HCT116 (cell line): ENCODE results near the gene EFNB1. TPM values are rescaled to one million over a fixed set of nuclear protein-coding genes. Genes with fewer than 3 reads are reported as not detected.

Experiments
- ATAC-seq: fragments of 200-7000 bp; cut with Tn5 transposase; 2 replicates; pipeline ENCODE4 v1.9.1; 2020; ENCODE audit warnings: mild to moderate bottlenecking, moderate library complexity
- BruUV-seq: library from RNA; stranded (reverse); fragments of 400-500 nt; replicated peaks from 2 replicates; lab custom pipeline; 2021; lab: Mats Ljungman, UMichigan
- CTCF ChIA-PET: fragments of 300-600 bp; sonication (Branson Sonifier 250); formaldehyde crosslinking; loops from one replicate; lab custom pipeline; 2021; ENCODE audit warnings: antibody characterized with exemption; lab: Charles Lee
- POLR2A ChIA-PET: fragments of 300-600, 350-600 bp; sonication (Branson Sonifier 250); formaldehyde crosslinking; loops from one replicate; lab custom pipeline; 2021; ENCODE audit warnings: antibody characterized with exemption; lab: Charles Lee
- RAD21 ChIA-PET, 2 experiments: fragments of 300-600 bp; sonication (Branson Sonifier 250); formaldehyde crosslinking; loops; one replicate each; lab custom pipeline; 2023; ENCODE audit warnings: low total read pairs in 2 of 2; ENCODE audit not compliant: uncharacterized antibody in 2 of 2, unreplicated experiment in 2 of 2, low non-redundant PET in 1 of 2; lab: Charles Lee
- DNase-seq: peaks from one replicate; pipeline ENCODE4 v3.0.0-alpha.2; 2010; ENCODE audit warnings: low read depth, low spot score
- H2AFZ ChIP-seq: fragments of 200-600 bp; shearing (Covaris generic), sonication (generic); 2 replicates; pipeline ENCODE4 v1.6.1; 2017; ENCODE audit warnings: low read depth, mixed run types, mixed read lengths, antibody characterized with exemption, low read length; ENCODE audit not compliant: poor library complexity, severe bottlenecking
- H3K27ac ChIP-seq: 2 replicates; pipeline ENCODE4 v1.5.1; 2012; ENCODE audit warnings: low read depth, low read length
- H3K27me3 ChIP-seq: fragments of 200-600 bp; sonication (generic); 2 replicates; pipeline ENCODE4 v1.6.1; 2016; ENCODE audit warnings: mixed run types, low read length, mixed read lengths; ENCODE audit not compliant: insufficient read depth
- H3K36me3 ChIP-seq, 2 experiments: fragments of 200-500 bp in 1 of 2; fragments of 200-600 bp in 1 of 2; sonication (Bioruptor generic) in 1 of 2; sonication (generic) in 1 of 2; 2 replicates each; pipeline versions ENCODE4 v1.5.1 to v1.6.1; 2014 to 2016; ENCODE audit warnings: low read length in 2 of 2, inconsistent platforms in 1 of 2, mixed read lengths in 1 of 2, mixed run types in 1 of 2; ENCODE audit not compliant: insufficient read depth in 2 of 2, control insufficient read depth in 1 of 2
- H3K4me1 ChIP-seq, 2 experiments: fragments of 200-600 bp in 1 of 2; sonication (generic) in 1 of 2; 2 replicates each; pipeline versions ENCODE4 v1.5.1 to v1.6.1; 2012 to 2017; ENCODE audit warnings: low read length in 2 of 2, inconsistent platforms in 1 of 2, mild to moderate bottlenecking in 1 of 2, mixed read lengths in 1 of 2, mixed run types in 1 of 2, moderate library complexity in 1 of 2; ENCODE audit not compliant: insufficient read depth in 2 of 2, control insufficient read depth in 1 of 2
- H3K4me2 ChIP-seq: fragments of 200-600 bp; sonication (generic); 2 replicates; pipeline ENCODE4 v1.6.1; 2017; ENCODE audit warnings: mixed run types, low read length, mixed read lengths
- H3K4me3 ChIP-seq, 2 experiments: fragments of 200-600 bp in 1 of 2; sonication (generic) in 1 of 2; replicated peaks in 1 of 2; 2 replicates each; pipeline ENCODE4 v1.5.1; 2011 to 2016; ENCODE audit warnings: low read length in 2 of 2, control low read depth in 1 of 2, low read depth in 1 of 2, mild to moderate bottlenecking in 1 of 2, mixed read lengths in 1 of 2, mixed run types in 1 of 2
- H3K79me2 ChIP-seq: fragments of 200-600 bp; sonication (generic); 2 replicates; pipeline ENCODE4 v1.6.1; 2017; ENCODE audit warnings: mild to moderate bottlenecking, mixed run types, low read length, moderate library complexity, mixed read lengths; ENCODE audit not compliant: insufficient read depth
- H3K9ac ChIP-seq: fragments of 200-600 bp; sonication (generic); 2 replicates; pipeline ENCODE4 v1.6.1; 2016; ENCODE audit warnings: low read length, mixed read lengths
- H3K9me2 ChIP-seq: fragments of 200-600 bp; sonication (generic), shearing (Covaris generic); 2 replicates; pipeline ENCODE4 v1.6.1; 2017; ENCODE audit warnings: mixed run types, mild to moderate bottlenecking, moderate library complexity; ENCODE audit not compliant: insufficient read depth
- H3K9me3 ChIP-seq, 2 experiments: fragments of 200-500 bp in 1 of 2; fragments of 200-600 bp in 1 of 2; sonication (Bioruptor generic) in 1 of 2; sonication (generic) in 1 of 2; 2 replicates each; pipeline ENCODE4 v1.6.1; 2014 to 2017; ENCODE audit warnings: low read length in 2 of 2, mixed read lengths in 2 of 2, inconsistent platforms in 1 of 2, low read depth in 1 of 2, mild to moderate bottlenecking in 1 of 2, mixed run types in 1 of 2, moderate library complexity in 1 of 2; ENCODE audit not compliant: control insufficient read depth in 1 of 2, insufficient read depth in 1 of 2
- H4K20me1 ChIP-seq: fragments of 200-600 bp; sonication (generic), shearing (Covaris generic); 2 replicates; pipeline ENCODE4 v1.6.1; 2017; ENCODE audit warnings: mixed run types, mild to moderate bottlenecking, moderate library complexity; ENCODE audit not compliant: insufficient read depth
- CEBPB ChIP-seq: IDR thresholded peaks from 2 replicates; pipeline ENCODE4 v1.6.1; 2012; ENCODE audit warnings: low read depth
- ELF1 ChIP-seq: IDR thresholded peaks from 2 replicates; pipeline ENCODE4 v1.6.1; 2012; ENCODE audit warnings: low read depth, borderline replicate concordance
- EZH2 ChIP-seq: fragments of 200-600 bp; sonication (generic); IDR thresholded peaks from 2 replicates; pipeline ENCODE4 v1.6.1; 2017; ENCODE audit warnings: antibody characterized with exemption, mixed run types
- EZH2phosphoT487 ChIP-seq: fragments of 200-600 bp; IDR thresholded peaks from 2 replicates; pipeline ENCODE4 v1.6.1; 2018; ENCODE audit warnings: antibody characterized with exemption, borderline replicate concordance
- POLR2A ChIP-seq: IDR thresholded peaks from 2 replicates; pipeline ENCODE4 v1.7.0; 2011; ENCODE audit warnings: borderline replicate concordance; ENCODE audit not compliant: insufficient read depth, insufficient read length; ENCODE audit errors: extremely low read depth
- RAD21 ChIP-seq: IDR thresholded peaks from 2 replicates; pipeline ENCODE4 v1.6.1; 2012; ENCODE audit warnings: low read depth, mild to moderate bottlenecking
- SIN3A ChIP-seq: IDR thresholded peaks from 2 replicates; pipeline ENCODE4 v1.6.1; 2012; ENCODE audit warnings: low read depth
- SP1 ChIP-seq: IDR thresholded peaks from 2 replicates; pipeline ENCODE4 v1.6.1; 2012; ENCODE audit warnings: low read depth
- SRF ChIP-seq: IDR thresholded peaks from 2 replicates; pipeline ENCODE4 v1.6.1; 2012; ENCODE audit warnings: low read depth
- TCF7L2 ChIP-seq: IDR thresholded peaks from 2 replicates; pipeline ENCODE4 v1.7.0; 2011; ENCODE audit warnings: borderline replicate concordance, inconsistent platforms; ENCODE audit not compliant: insufficient read depth, insufficient read length; ENCODE audit errors: extremely low read depth
- YY1 ChIP-seq: IDR thresholded peaks from 2 replicates; pipeline ENCODE4 v1.6.1; 2011; ENCODE audit warnings: low read length, low read depth, moderate library complexity, mild to moderate bottlenecking; ENCODE audit not compliant: insufficient replicate concordance; ENCODE audit errors: extremely low read depth
- intact Hi-C: fragments of 100-400 bp; cut with micrococcal nuclease; formaldehyde crosslinking; loops from 2 replicates; pipeline ENCODE4 v1.10.0; 2022
- total RNA-seq: library from RNA; stranded (reverse); gene quantifications from one replicate; pipeline ENCODE4 v1.2.1, GENCODE V29; 2021; ENCODE audit not compliant: unreplicated experiment
- TF ChIP-seq, protein P1 (sequence below): IDR thresholded peaks from 2 replicates; pipeline ENCODE4 v1.6.1; 2012
- TF ChIP-seq, protein P2 (sequence below): IDR thresholded peaks from 2 replicates; pipeline ENCODE4 v1.6.1; 2011; ENCODE audit warnings: mild to moderate bottlenecking, low read length, moderate library complexity; ENCODE audit not compliant: insufficient replicate concordance; ENCODE audit errors: extremely low read depth
- TF ChIP-seq, protein P3 (sequence below): IDR thresholded peaks from 2 replicates; pipeline ENCODE4 v1.6.1; 2012
- TF ChIP-seq, protein P4 (sequence below), 3 experiments: fragments of 200-600 bp in 1 of 3; sonication (generic) in 1 of 3; IDR thresholded peaks in 2 of 3; conservative IDR thresholded peaks in 1 of 3; 2 replicates each; pipeline ENCODE4 v1.5.1; 2012 to 2017; ENCODE audit warnings: low read depth in 2 of 3, low read length in 2 of 3, antibody characterized with exemption in 1 of 3, borderline replicate concordance in 1 of 3, control low read depth in 1 of 3, mild to moderate bottlenecking in 1 of 3, mixed read lengths in 1 of 3, mixed run types in 1 of 3, moderate library complexity in 1 of 3; ENCODE audit not compliant: insufficient read depth in 1 of 3

Gene EFNB1
- total RNA-seq, 1 experiment from 2014 or later = 14.7 TPM

DNA sequence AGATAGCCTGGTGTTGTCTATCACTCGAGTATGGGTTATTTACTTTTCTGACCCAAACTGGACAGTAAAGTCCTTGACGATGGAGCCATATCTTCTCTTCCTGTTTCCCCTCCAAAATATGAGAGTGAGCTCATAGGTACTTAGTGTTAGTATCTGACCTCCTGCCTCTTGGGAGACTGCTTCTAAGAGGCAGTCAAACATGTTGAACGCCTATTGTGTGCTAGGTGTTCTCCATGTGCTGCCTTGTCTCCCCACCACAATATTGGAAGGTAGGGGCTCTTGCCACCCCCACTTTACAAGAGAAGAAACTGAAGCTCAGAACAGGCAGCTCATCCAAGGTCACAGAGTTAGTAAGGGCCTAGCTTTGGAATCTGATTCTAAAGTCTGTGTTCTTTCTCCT, 8.3 kb downstream of the EFNB1 start:
- H3K9ac ChIP-seq = no peak overlapping the region
- CTCF ChIA-PET = no interaction called here
- RAD21 ChIA-PET = no interaction called here
- H3K9me3 ChIP-seq = no peaks in the 10 kb centered on the region
- H3K27ac ChIP-seq = no peak overlapping the region
- no peak overlapping the region for H3K4me3 ChIP-seq
- H2AFZ ChIP-seq = no peak overlapping the region
- H3K9me2 ChIP-seq = no peaks in the 10 kb centered on the region
- H3K4me2 ChIP-seq = no peak overlapping the region
- peaks cover 9% of the 10 kb centered on the region; the same call in 1 of the 2 replicates for H3K79me2 ChIP-seq
- DNase-seq (no peak), ATAC-seq (no peak)
- intact Hi-C loops = no loop called here
- TF ChIP-seq, protein P1, sequence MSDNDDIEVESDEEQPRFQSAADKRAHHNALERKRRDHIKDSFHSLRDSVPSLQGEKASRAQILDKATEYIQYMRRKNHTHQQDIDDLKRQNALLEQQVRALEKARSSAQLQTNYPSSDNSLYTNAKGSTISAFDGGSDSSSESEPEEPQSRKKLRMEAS = no peak
- TF ChIP-seq SRF = no peak
- no peaks in the 10 kb centered on the region for H4K20me1 ChIP-seq
- BruUV-seq = no TSS peak
- POLR2A ChIA-PET = interaction anchor here (1.8 kb wide), 1 partner anchor 8 kb away, joined by 6 read pairs; the partner anchor contains the start of gene EFNB1
- no peaks in the 10 kb centered on the region for H3K27me3 ChIP-seq
- no peaks in the 10 kb centered on the region; a peak in 1 of 4 replicates for H3K36me3 ChIP-seq
- H3K4me1 ChIP-seq = no peaks in the 10 kb centered on the region

DNA sequence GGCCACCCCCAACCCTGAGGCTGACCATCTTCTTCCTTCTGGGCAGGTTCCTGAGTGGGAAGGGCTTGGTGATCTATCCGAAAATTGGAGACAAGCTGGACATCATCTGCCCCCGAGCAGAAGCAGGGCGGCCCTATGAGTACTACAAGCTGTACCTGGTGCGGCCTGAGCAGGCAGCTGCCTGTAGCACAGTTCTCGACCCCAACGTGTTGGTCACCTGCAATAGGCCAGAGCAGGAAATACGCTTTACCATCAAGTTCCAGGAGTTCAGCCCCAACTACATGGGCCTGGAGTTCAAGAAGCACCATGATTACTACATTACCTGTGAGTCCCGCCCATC, 9.7 kb downstream of the EFNB1 start:
- intact Hi-C loops = no loop called here
- no peak for ATAC-seq
- no TSS peak for BruUV-seq
- H3K9me2 ChIP-seq = no peaks in the 10 kb centered on the region
- H3K36me3 ChIP-seq = no peaks in the 10 kb centered on the region; a peak in 1 of 4 replicates
- POLR2A ChIA-PET = interaction anchor here (0.9 kb wide), 1 partner anchor 10 kb away, joined by 3 read pairs; the partner anchor contains the start of gene EFNB1
- RAD21 ChIA-PET = no interaction called here
- no peak overlapping the region for H3K9ac ChIP-seq
- no peak overlapping the region for H2AFZ ChIP-seq
- H3K4me3 ChIP-seq = no peak overlapping the region
- no peak overlapping the region for H3K27ac ChIP-seq
- no peaks in the 10 kb centered on the region for H3K9me3 ChIP-seq
- DNase-seq = no peak
- H3K4me1 ChIP-seq = no peaks in the 10 kb centered on the region
- H3K79me2 ChIP-seq = peaks cover 6% of the 10 kb centered on the region; the same call in 1 of the 2 replicates
- no peak overlapping the region for H3K4me2 ChIP-seq
- no peaks in the 10 kb centered on the region for H3K27me3 ChIP-seq
- TF ChIP-seq YY1 = no peak
- no peak for TF ChIP-seq POLR2A
- TF ChIP-seq EZH2phosphoT487 = no peak
- no peak for TF ChIP-seq TCF7L2
- TF ChIP-seq SRF = no peak
- TF ChIP-seq RAD21 = no peak
- TF ChIP-seq, protein P1 = no peak
- no peak for TF ChIP-seq CEBPB
- no peak for TF ChIP-seq ELF1
- TF ChIP-seq, protein P2, sequence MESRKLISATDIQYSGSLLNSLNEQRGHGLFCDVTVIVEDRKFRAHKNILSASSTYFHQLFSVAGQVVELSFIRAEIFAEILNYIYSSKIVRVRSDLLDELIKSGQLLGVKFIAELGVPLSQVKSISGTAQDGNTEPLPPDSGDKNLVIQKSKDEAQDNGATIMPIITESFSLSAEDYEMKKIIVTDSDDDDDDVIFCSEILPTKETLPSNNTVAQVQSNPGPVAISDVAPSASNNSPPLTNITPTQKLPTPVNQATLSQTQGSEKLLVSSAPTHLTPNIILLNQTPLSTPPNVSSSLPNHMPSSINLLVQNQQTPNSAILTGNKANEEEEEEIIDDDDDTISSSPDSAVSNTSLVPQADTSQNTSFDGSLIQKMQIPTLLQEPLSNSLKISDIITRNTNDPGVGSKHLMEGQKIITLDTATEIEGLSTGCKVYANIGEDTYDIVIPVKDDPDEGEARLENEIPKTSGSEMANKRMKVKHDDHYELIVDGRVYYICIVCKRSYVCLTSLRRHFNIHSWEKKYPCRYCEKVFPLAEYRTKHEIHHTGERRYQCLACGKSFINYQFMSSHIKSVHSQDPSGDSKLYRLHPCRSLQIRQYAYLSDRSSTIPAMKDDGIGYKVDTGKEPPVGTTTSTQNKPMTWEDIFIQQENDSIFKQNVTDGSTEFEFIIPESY = no peak
- TF ChIP-seq, protein P3, sequence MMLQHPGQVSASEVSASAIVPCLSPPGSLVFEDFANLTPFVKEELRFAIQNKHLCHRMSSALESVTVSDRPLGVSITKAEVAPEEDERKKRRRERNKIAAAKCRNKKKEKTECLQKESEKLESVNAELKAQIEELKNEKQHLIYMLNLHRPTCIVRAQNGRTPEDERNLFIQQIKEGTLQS = no peak
- no peak for TF ChIP-seq SIN3A
- no peak for TF ChIP-seq EZH2
- TF ChIP-seq, protein P4, sequence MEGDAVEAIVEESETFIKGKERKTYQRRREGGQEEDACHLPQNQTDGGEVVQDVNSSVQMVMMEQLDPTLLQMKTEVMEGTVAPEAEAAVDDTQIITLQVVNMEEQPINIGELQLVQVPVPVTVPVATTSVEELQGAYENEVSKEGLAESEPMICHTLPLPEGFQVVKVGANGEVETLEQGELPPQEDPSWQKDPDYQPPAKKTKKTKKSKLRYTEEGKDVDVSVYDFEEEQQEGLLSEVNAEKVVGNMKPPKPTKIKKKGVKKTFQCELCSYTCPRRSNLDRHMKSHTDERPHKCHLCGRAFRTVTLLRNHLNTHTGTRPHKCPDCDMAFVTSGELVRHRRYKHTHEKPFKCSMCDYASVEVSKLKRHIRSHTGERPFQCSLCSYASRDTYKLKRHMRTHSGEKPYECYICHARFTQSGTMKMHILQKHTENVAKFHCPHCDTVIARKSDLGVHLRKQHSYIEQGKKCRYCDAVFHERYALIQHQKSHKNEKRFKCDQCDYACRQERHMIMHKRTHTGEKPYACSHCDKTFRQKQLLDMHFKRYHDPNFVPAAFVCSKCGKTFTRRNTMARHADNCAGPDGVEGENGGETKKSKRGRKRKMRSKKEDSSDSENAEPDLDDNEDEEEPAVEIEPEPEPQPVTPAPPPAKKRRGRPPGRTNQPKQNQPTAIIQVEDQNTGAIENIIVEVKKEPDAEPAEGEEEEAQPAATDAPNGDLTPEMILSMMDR (IDR thresholded peaks at IDR 0.05 in 2 of 3, conservative IDR thresholded peaks at IDR 0.05 in 1 of 3; ENCODE audit: borderline replicate concordance in 1 of 3, insufficient read depth in 1 of 3, low read depth in 2 of 3, low read length in 2 of 3) = no peak
- no peak for TF ChIP-seq SP1
- TF ChIP-seq, all 23 proteins: peak for 0
- CTCF ChIA-PET = no interaction called here
- H4K20me1 ChIP-seq = no peaks in the 10 kb centered on the region
